ENCODE results near the gene ABL1.
A peak's percentile ranks its signal among the peaks of the same experiment; 100 is the strongest.
"Not testable (repeated sequence)": the region's sequence is repeated elsewhere in the genome, so short reads cannot be mapped to it uniquely, and the experiment has no call there.

ABL1 gene

DNA sequence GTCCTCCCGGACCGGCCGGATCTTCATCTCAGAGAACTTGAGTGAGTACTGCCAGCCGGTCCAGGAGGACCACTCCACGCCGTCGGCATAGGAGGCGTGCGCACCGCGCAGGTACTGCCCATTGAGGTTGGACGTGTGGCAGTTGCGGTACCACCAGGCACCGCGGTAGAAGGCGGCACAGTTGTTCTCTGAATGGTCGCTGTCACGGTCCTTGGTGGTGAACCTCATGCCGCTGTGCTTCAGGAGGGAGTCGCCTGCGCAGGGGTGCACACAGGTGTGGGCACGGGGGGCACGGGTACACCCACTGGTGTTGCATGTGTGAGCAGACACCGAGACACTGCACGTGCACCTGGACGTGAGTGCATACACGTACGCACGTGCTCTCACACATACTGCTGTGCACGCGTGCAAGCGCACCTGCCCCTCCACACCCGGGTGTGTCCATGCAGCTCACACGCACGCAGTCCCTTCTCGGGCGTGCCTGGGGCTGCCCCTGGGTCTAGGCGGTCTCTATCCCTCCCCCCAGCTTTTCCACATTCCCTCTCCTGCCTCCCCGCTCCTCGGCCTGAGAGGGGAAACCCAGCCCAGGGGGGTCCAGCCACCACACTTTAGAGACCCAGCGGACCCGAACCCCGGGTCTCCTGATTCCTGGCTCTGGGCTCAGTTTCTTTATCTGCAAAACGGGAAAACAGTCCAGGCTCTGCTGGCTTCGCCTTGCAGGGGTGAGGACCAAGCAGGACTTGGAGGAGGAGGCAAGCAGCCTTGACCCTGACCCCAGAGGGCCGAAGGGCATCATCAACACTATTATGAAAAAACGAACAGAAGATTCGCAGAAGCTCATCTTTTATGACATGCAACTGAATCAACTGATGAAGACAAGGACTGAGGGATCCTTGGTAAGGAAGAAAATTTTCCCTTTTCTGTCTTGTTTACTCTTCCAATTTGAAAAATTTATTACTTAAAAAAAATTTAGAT lies 69.3 kb downstream of the ABL1 start:
- no peak for DNase-seq (ENCODE audit: low spot score)

DNA sequence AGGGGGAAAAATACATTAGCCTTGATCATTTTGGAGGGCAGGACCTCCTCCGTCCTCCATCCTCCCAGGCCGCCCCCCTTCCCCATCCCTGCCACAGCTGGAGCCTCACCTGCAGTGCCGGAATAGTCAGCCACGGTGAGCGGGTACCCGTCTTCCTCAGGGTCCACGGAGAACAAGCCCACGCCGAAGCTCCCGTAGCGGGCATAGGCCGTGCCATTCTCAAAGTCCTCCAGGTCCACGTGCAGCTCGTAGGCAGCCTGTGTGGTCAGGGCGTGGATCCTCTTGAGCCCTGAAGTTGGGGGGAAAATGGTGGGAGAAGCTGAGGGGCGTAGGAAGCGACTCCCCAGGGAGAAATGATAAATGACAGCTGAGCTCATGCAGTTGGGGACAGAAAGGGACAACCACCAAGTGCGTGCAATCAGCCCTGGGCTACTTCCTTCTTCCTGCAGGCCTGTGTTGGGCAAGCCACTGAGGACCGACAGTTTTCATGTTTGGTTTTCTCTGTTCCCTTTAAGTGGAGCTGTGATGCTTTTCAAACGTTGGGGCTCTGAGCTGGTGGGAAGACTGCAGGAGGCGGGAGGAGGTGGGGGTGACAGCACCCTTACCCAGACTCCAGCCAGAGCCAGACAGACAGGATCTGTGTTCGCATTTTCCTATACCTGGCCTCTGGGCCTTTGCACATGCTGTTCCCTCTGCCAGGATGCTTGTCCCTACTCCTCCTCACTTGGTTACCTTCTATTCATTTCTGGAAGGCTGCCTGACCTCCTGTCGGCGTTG lies 70.3 kb downstream of the ABL1 start:
- no peak for DNase-seq (ENCODE audit: low spot score)

- DNase-seq (ENCODE audit: low spot score) = no peak
These were observed 71.1 kb downstream of the ABL1 start for GRCh38 chr9:130905902-130906734.

DNA sequence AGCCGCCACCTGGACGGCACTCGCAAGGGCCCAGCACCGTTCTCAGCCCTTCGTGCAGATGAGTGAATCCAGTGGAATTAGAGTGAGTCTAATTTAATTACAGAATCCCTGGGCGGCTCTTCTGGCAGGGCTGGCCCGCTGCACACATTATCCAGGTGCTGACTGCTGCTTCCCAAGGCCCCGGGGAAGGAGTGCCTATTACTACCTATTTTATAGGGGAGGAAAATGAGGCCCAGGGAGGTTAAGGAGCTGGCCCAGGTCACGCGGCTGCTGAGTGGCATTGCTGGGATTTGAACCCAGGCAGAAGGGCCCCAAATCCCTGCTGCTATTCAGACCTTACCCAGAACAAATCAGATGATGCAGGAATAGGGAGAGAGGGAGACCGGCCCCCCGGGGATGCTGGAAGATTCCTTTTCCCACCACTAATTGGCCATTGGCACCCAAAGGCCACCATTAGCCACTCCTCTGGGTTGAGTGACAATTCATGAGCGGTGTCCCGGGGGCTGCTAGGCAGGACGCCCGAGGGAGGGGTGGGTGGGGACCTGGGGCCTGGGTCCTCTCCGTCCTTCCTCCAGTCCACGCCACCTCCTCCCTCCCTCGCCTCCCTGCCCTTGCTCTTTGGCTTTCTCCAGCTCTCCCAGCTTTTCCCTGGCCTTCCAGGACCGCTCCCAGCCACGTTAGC lies 71.8 kb downstream of the ABL1 start:
- no peak for DNase-seq (ENCODE audit: low spot score)

GRCh38 chr9:130908146-130908877 lies 73.3 kb downstream of the ABL1 start:
- DNase-seq (ENCODE audit: low spot score) = no peak

GRCh38 chr9:130908878-130909355 lies 73.9 kb downstream of the ABL1 start:
- no peak for DNase-seq (ENCODE audit: low spot score)

DNA sequence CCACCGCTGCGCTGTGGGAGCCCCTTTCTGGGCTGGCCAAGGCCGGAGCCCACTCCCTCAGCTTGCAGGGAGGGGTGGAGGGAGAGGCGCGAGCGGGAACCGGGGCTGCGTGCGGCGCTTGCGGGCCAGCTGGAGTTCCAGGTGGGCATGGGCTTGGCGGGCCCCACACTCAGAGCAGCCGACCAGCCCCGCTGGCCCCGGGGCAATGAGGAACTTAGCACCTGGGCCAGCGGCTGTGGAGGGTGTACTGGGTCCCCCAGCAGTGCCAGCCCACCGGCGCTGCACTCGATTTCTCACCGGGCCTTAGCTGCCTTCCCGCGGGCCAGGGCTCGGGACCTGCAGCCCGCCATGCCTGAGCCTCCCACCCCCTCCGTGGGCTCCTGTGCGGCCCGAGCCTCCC lies 75.0 kb downstream of the ABL1 start:
- DNase-seq (ENCODE audit: low spot score) = not testable (repeated sequence)

DNA sequence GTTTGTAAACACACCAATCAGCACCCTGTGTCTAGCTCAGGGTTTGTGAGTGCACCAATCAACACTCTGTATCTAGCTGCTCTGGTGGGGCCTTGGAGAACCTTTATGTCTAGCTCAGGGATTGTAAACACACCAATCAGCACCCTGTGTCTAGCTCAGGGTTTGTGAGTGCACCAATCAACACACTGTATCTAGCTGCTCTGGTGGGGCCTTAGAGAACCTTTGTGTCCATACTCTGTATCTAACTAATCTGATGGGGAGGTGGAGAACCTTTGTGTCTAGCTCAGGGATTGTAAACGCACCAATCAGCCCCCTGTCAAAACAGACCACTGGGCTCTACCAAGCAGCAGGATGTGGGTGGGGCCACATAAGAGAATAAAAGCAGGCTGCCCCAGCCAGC lies 75.6 kb downstream of the ABL1 start:
- DNase-seq (ENCODE audit: low spot score) = not testable (repeated sequence)

DNA sequence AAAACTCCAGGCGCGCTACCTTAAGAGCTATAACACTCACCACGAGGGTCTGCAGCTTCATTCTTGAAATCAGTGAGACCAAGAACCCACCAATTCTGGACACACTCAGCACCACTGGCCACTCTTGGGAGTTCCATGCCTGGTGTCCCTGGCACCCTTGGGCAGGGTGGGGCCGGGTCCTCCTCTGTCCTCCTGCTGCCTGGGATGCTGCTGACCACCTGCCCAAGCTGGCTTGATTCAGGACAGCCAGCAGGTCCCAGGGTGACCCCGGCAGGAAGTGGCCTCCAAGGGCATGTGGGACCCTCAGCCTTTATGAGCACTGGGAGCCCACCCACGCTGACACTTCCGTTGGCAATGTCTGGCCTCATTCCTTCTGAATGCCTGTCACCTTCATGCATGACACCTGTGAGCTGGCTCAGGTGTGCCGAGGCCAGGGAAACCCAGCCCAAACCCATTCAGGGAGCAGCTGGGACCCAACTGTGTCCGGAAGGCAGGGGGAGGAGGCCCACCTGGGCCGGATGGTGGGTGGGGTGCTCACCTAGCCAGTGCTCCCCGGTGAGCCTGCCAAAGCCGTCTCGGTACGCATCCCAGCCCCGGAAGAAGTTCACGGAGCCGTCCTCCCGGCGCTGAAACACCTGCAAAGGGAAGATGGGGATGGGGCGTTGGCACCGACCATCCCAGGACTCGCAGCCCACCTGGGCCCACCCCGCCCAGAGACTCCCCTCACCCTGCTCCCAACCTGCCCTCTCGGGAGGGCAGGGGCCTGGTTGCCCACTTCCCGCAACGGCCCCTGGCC lies 76.4 kb downstream of the ABL1 start:
- DNase-seq (ENCODE audit: low spot score) = no peak

- peak; percentile 48 for DNase-seq (ENCODE audit: low spot score)
These were observed 78.0 kb downstream of the ABL1 start for GRCh38 chr9:130912932-130913598.

- no peak for DNase-seq (ENCODE audit: low spot score)
These were observed 78.8 kb downstream of the ABL1 start for GRCh38 chr9:130913599-130914416.

- DNase-seq (ENCODE audit: low spot score) = no peak
These were observed 79.5 kb downstream of the ABL1 start for GRCh38 chr9:130914417-130915095.

- no peak for DNase-seq (ENCODE audit: low spot score)
These were observed 80.0 kb downstream of the ABL1 start for GRCh38 chr9:130915096-130915447.

GRCh38 chr9:130917168-130917960 lies 82.3 kb downstream of the ABL1 start:
- DNase-seq (ENCODE audit: low spot score) = no peak

- DNase-seq (ENCODE audit: low spot score) = no peak
These were observed 83.2 kb downstream of the ABL1 start for GRCh38 chr9:130918101-130918825.

DNA sequence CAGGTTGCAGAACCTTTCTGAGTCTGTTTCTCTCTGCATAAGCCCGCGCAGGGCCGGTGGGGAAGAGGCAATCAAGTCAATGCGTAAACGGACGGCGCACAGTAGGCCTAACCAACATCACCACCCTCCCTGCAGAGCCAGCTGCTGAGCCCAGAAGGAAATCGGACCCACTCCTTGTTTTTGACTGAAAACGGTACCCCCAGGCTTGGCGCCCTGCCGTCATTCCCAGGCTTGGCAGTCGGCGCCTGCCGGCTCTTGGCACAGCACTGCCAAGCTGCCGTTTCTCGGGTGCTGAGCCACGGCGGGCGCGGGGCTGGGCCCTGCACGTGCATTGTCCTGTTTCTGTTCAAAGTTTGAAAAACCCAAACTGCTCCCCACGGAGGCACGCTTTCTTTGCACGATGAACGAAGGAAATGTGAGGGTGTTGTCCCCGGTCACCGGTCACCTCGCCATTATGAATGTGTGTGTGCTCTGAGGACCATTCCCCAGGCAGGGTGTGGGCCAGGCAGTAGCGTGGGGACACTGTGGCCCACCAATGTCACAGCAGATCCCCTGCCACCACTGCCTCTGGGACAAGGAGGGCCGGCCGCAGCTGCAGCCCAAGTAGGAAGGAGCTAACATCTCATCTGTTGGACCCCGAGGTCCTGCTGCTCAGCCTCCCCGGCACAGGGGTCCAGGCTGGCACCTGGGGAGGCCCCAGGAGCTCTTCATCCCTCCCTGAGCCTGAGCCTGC lies 83.9 kb downstream of the ABL1 start:
- DNase-seq (ENCODE audit: low spot score) = peak; percentile 67
